Measurements from ENCODE around the gene MAP4. TPM values are rescaled to one million over a fixed set of nuclear protein-coding genes. Genes with fewer than 3 reads are reported as not detected.

The MAP4 gene
- total and polyA plus RNA-seq, 4 donors: 16.6 to 41.4 (median 30.8) TPM

GRCh38 chr3:47907784-47908183 lies 108.4 kb downstream of the MAP4 start:
- Histone ChIP-seq H3K4me1 (ENCODE audit: control insufficient read depth in 4 of 4, insufficient read depth in 4 of 4, low read length in 3 of 4) (no peaks in the 10 kb centered on the region), H3K9me3 (ENCODE audit: control insufficient read depth in 4 of 4, low read length in 3 of 4) (no peaks in the 10 kb centered on the region), H3K27ac (ENCODE audit: low read depth in 1 of 2, low read length in 2 of 2) (no peak overlapping the region), H3K27me3 (ENCODE audit: control insufficient read depth in 4 of 4, insufficient read depth in 4 of 4, low read length in 3 of 4) (no peaks in the 10 kb centered on the region), H3K4me3 (ENCODE audit: low read depth in 1 of 3, low read length in 3 of 3) (no peak overlapping the region), H3K36me3 (ENCODE audit: control insufficient read depth in 4 of 4, insufficient read depth in 3 of 4, low read depth in 1 of 4, low read length in 3 of 4) (peaks cover 0 to 13% (median 4%) of the 10 kb centered on the region in 4 donors), H3K9ac (ENCODE audit: low read depth in 1 of 2, low read length in 2 of 2) (no peak overlapping the region)
- no peak for DNase-seq (ENCODE audit: low spot score)
- TF ChIP-seq RAD21 (IDR thresholded peaks at IDR 0.05) (no peak), NR2F2 (IDR thresholded peaks at IDR 0.05) (no peak), EGR1 (IDR thresholded peaks at IDR 0.05; ENCODE audit: low read depth in 2 of 2) (no peak), JUND (IDR thresholded peaks at IDR 0.05) (no peak), FOXA2 (IDR thresholded peaks at IDR 0.05) (no peak), SP1 (IDR thresholded peaks at IDR 0.05) (no peak), RXRA (IDR thresholded peaks at IDR 0.05) (no peak), ATF3 (IDR thresholded peaks at IDR 0.05) (no peak), GABPA (IDR thresholded peaks at IDR 0.05 in 1 of 2, conservative IDR thresholded peaks at IDR 0.05 in 1 of 2) (no peak), YY1 (IDR thresholded peaks at IDR 0.05) (no peak), HNF4G (IDR thresholded peaks at IDR 0.05) (no peak), FOXA1 (IDR thresholded peaks at IDR 0.05) (no peak), CTCF (IDR thresholded peaks at IDR 0.05; ENCODE audit: low read depth, low read length, missing input control) (no peak), TAF1 (conservative IDR thresholded peaks at IDR 0.05) (no peak)
- TF ChIP-seq, protein P1, sequence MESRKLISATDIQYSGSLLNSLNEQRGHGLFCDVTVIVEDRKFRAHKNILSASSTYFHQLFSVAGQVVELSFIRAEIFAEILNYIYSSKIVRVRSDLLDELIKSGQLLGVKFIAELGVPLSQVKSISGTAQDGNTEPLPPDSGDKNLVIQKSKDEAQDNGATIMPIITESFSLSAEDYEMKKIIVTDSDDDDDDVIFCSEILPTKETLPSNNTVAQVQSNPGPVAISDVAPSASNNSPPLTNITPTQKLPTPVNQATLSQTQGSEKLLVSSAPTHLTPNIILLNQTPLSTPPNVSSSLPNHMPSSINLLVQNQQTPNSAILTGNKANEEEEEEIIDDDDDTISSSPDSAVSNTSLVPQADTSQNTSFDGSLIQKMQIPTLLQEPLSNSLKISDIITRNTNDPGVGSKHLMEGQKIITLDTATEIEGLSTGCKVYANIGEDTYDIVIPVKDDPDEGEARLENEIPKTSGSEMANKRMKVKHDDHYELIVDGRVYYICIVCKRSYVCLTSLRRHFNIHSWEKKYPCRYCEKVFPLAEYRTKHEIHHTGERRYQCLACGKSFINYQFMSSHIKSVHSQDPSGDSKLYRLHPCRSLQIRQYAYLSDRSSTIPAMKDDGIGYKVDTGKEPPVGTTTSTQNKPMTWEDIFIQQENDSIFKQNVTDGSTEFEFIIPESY (IDR thresholded peaks at IDR 0.05): no peak
- TF ChIP-seq, protein P2, sequence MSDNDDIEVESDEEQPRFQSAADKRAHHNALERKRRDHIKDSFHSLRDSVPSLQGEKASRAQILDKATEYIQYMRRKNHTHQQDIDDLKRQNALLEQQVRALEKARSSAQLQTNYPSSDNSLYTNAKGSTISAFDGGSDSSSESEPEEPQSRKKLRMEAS (IDR thresholded peaks at IDR 0.05): no peak

GRCh38 chr3:47902746-47903145 lies 113.5 kb downstream of the MAP4 start:
- H3K36me3 ChIP-seq (ENCODE audit: control insufficient read depth in 4 of 4, insufficient read depth in 3 of 4, low read depth in 1 of 4, low read length in 3 of 4): peaks cover 0 to 6% (median 1%) of the 10 kb centered on the region in 4 donors
- H3K9me3 ChIP-seq (ENCODE audit: control insufficient read depth in 4 of 4, low read length in 3 of 4): no peaks in the 10 kb centered on the region
- no peak overlapping the region for H3K27ac ChIP-seq (ENCODE audit: low read depth in 1 of 2, low read length in 2 of 2)
- H3K4me1 ChIP-seq (ENCODE audit: control insufficient read depth in 4 of 4, insufficient read depth in 4 of 4, low read length in 3 of 4): no peaks in the 10 kb centered on the region
- TF ChIP-seq FOXA2 (IDR thresholded peaks at IDR 0.05): no peak
- TF ChIP-seq FOXA1 (IDR thresholded peaks at IDR 0.05): no peak
- no peak for TF ChIP-seq EGR1 (IDR thresholded peaks at IDR 0.05; ENCODE audit: low read depth in 2 of 2)
- TF ChIP-seq RAD21 (IDR thresholded peaks at IDR 0.05): no peak
- TF ChIP-seq, protein P3, sequence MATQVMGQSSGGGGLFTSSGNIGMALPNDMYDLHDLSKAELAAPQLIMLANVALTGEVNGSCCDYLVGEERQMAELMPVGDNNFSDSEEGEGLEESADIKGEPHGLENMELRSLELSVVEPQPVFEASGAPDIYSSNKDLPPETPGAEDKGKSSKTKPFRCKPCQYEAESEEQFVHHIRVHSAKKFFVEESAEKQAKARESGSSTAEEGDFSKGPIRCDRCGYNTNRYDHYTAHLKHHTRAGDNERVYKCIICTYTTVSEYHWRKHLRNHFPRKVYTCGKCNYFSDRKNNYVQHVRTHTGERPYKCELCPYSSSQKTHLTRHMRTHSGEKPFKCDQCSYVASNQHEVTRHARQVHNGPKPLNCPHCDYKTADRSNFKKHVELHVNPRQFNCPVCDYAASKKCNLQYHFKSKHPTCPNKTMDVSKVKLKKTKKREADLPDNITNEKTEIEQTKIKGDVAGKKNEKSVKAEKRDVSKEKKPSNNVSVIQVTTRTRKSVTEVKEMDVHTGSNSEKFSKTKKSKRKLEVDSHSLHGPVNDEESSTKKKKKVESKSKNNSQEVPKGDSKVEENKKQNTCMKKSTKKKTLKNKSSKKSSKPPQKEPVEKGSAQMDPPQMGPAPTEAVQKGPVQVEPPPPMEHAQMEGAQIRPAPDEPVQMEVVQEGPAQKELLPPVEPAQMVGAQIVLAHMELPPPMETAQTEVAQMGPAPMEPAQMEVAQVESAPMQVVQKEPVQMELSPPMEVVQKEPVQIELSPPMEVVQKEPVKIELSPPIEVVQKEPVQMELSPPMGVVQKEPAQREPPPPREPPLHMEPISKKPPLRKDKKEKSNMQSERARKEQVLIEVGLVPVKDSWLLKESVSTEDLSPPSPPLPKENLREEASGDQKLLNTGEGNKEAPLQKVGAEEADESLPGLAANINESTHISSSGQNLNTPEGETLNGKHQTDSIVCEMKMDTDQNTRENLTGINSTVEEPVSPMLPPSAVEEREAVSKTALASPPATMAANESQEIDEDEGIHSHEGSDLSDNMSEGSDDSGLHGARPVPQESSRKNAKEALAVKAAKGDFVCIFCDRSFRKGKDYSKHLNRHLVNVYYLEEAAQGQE (IDR thresholded peaks at IDR 0.05): no peak
- no peak for TF ChIP-seq RXRA (IDR thresholded peaks at IDR 0.05)
- no peak for TF ChIP-seq YY1 (IDR thresholded peaks at IDR 0.05)
- no peak for TF ChIP-seq SP1 (IDR thresholded peaks at IDR 0.05)
- no peak for TF ChIP-seq TAF1 (conservative IDR thresholded peaks at IDR 0.05)
- TF ChIP-seq CTCF (IDR thresholded peaks at IDR 0.05; ENCODE audit: low read depth, low read length, missing input control): no peak
- no peak for TF ChIP-seq NR2F2 (IDR thresholded peaks at IDR 0.05)
- TF ChIP-seq, protein P2 (IDR thresholded peaks at IDR 0.05): no peak
- TF ChIP-seq HNF4A (conservative IDR thresholded peaks at IDR 0.05): no peak
- TF ChIP-seq, protein P1 (IDR thresholded peaks at IDR 0.05): no peak
- TF ChIP-seq ATF3 (IDR thresholded peaks at IDR 0.05): no peak
- TF ChIP-seq GABPA (IDR thresholded peaks at IDR 0.05 in 1 of 2, conservative IDR thresholded peaks at IDR 0.05 in 1 of 2): no peak
- no peak for TF ChIP-seq JUND (IDR thresholded peaks at IDR 0.05)
- TF ChIP-seq HNF4G (IDR thresholded peaks at IDR 0.05): no peak
- no peak overlapping the region for H3K4me3 ChIP-seq (ENCODE audit: low read depth in 1 of 3, low read length in 3 of 3)
- H3K27me3 ChIP-seq (ENCODE audit: control insufficient read depth in 4 of 4, insufficient read depth in 4 of 4, low read length in 3 of 4): no peaks in the 10 kb centered on the region
- no peak overlapping the region for H3K9ac ChIP-seq (ENCODE audit: low read depth in 1 of 2, low read length in 2 of 2)
- DNase-seq (ENCODE audit: low spot score): no peak

All from liver (tissue), 9 donors.